HG03354 (cell line): ENCODE results near the gene ISYNA1.

Experiments used
- ATAC-seq: cut with Tn5 transposase; IDR thresholded peaks from one replicate; pipeline ENCODE4 v1.9.1; 2021; ENCODE audit warnings: mild to moderate bottlenecking; ENCODE audit not compliant: unreplicated experiment, poor library complexity, severe bottlenecking

The ISYNA1 gene

GRCh38 chr19:18385675-18386542 is 52.0 kb downstream of the ISYNA1 start, which contains the start of gene GDF15:
Gene GDF15, plus strand, starts transcription at chr19:18386158. Its CDS starts 32 bp downstream, at chr19:18386190.
- no peak for ATAC-seq

GRCh38 chr19:18385359-18385674 is 52.6 kb downstream of the ISYNA1 start:
- no peak for ATAC-seq

GRCh38 chr19:18384775-18385174 is 53.2 kb downstream of the ISYNA1 start:
- ATAC-seq = no peak
